Left ventricle myocardium inferior (tissue), 1 donor: ENCODE measurements around the gene TSPAN18. TPM values are rescaled to one million over a fixed set of nuclear protein-coding genes. Genes with fewer than 3 reads are reported as not detected.

Experiments
- DNase-seq: peaks from one replicate; pipeline ENCODE4 v3.0.0-alpha.2; 2020
- H3K27ac ChIP-seq: fragments of 200-600 bp; replicated peaks from 2 replicates; pipeline ENCODE4 v1.8.0; 2021
- H3K27me3 ChIP-seq: fragments of 200-600 bp; 2 replicates; pipeline ENCODE4 v1.8.0; 2021; ENCODE audit warnings: low read depth
- H3K36me3 ChIP-seq: fragments of 200-600 bp; 2 replicates; pipeline ENCODE4 v1.8.0; 2021
- H3K4me1 ChIP-seq: fragments of 200-600 bp; 2 replicates; pipeline ENCODE4 v1.8.0; 2021
- H3K4me3 ChIP-seq: fragments of 200-600 bp; 2 replicates; pipeline ENCODE4 v1.8.0; 2021; ENCODE audit warnings: mild to moderate bottlenecking, moderate library complexity
- H3K9me3 ChIP-seq: fragments of 200-600 bp; replicated peaks from 2 replicates; pipeline ENCODE4 v1.8.0; 2021
- intact Hi-C: fragments of 100-400 bp; cut with micrococcal nuclease; formaldehyde crosslinking; loops from one replicate; pipeline ENCODE4 v1.11.0; 2022
- total RNA-seq: library from RNA; stranded (reverse); fragmentation: NEBNext Ultra II Directional; extraction: Animal tissue kit (Norgen Biotek cat#: 25700); gene quantifications from one replicate; pipeline ENCODE4 v1.2.1, GENCODE V29; 2021
- TF ChIP-seq, protein P1 (sequence below): fragments of 200-600 bp; IDR thresholded peaks from 2 replicates; pipeline ENCODE4 v1.8.0; 2021; ENCODE audit warnings: antibody characterized with exemption, mild to moderate bottlenecking, borderline replicate concordance
- donor health status: DM: no; HTN: yes; CAD: no; lungs with severe emphysema.

TSPAN18 gene
- total RNA-seq, 1 donor from 2014 or later, result 129 TPM

DNA sequence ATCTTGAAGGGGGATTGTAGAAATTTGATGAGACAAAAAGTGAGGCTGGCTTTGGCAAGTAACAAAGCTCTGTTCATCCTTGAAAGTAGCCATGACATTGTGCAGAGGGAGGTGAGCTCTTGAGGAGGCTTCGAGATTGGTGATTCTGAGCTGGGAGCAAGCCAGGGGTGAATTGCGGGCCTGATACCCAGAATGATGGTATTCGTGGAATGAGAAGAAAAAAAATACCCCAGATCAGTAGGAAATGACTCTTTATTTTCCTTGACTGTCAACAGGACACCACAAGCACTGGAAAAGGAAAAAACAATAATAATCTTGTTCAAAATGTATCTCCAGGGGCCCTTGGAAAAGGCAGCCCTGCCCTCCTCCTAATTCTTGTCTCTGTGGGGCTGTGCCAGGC lies 62.7 kb downstream of the TSPAN18 start:
- peaks cover 80% of the 10 kb centered on the region for H3K4me1 ChIP-seq
- H3K27me3 ChIP-seq, result no peaks in the 10 kb centered on the region
- DNase-seq, result no peak
- no peak overlapping the region for H3K4me3 ChIP-seq
- no peak overlapping the region for H3K27ac ChIP-seq
- TF ChIP-seq, protein P1, sequence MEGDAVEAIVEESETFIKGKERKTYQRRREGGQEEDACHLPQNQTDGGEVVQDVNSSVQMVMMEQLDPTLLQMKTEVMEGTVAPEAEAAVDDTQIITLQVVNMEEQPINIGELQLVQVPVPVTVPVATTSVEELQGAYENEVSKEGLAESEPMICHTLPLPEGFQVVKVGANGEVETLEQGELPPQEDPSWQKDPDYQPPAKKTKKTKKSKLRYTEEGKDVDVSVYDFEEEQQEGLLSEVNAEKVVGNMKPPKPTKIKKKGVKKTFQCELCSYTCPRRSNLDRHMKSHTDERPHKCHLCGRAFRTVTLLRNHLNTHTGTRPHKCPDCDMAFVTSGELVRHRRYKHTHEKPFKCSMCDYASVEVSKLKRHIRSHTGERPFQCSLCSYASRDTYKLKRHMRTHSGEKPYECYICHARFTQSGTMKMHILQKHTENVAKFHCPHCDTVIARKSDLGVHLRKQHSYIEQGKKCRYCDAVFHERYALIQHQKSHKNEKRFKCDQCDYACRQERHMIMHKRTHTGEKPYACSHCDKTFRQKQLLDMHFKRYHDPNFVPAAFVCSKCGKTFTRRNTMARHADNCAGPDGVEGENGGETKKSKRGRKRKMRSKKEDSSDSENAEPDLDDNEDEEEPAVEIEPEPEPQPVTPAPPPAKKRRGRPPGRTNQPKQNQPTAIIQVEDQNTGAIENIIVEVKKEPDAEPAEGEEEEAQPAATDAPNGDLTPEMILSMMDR, result no peak
- intact Hi-C loops, result no loop called here
- H3K36me3 ChIP-seq, result no peaks in the 10 kb centered on the region
- H3K9me3 ChIP-seq, result no peaks in the 10 kb centered on the region

DNA sequence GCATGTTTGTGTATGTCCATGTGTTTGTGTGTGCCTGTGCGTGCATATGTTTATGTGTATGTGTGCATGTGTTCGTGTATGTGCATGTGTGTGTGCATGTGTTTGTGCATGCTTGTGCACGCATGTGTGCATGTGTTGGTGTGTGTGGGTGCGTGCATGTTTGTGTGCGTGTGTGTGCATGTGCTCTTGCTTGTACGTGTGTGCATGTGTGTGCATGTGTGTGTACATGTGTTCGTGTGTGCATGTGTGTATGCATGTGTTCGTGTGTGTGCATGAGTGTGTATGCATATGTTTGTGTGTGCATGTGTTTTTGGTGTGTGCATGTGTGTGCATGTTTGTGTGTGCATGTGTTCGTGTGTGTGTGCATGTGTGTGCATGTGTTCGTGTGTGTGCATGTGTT lies 63.4 kb downstream of the TSPAN18 start:
- H3K27ac ChIP-seq, result no peak overlapping the region
- no peak overlapping the region for H3K4me3 ChIP-seq
- no peaks in the 10 kb centered on the region for H3K9me3 ChIP-seq
- TF ChIP-seq, protein P1, result no peak
- intact Hi-C loops, result no loop called here
- no peak for DNase-seq
- H3K4me1 ChIP-seq, result peaks cover 73% of the 10 kb centered on the region
- H3K27me3 ChIP-seq, result no peaks in the 10 kb centered on the region
- no peaks in the 10 kb centered on the region for H3K36me3 ChIP-seq

DNA sequence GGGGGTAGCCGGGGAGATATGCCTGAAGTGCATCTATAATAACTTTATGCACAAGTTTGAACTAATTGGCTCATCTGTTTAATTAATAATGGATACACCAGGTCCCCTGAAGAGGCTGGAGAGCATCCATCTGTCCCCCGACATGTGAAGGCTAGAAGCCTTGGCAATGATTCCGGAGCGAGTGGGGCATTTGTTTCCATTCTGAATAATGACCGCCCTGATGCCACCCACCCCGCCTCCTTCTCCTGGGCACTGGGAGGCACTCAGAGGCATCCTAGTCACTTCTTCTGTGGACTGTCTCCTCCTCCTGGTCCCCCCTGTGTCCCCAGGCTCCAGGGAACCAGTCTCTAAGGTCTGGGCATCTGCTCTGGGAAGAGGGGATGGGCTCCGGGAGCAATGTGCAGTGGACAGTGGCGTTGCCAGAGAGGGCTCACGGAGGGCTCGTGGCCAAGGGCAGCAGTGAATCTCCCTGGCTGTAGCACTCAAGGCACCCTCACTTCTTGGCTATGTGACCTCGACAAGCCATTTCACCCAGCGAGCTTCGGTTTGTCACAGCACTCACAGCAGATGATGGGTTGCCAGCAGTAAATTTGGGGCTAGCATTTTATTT lies 64.7 kb downstream of the TSPAN18 start:
- peaks cover 61% of the 10 kb centered on the region for H3K4me1 ChIP-seq
- no peaks in the 10 kb centered on the region for H3K36me3 ChIP-seq
- no peaks in the 10 kb centered on the region for H3K9me3 ChIP-seq
- intact Hi-C loops, result no loop called here
- H3K4me3 ChIP-seq, result no peak overlapping the region
- no peak overlapping the region for H3K27ac ChIP-seq
- TF ChIP-seq, protein P1, result no peak
- DNase-seq, result no peak
- no peaks in the 10 kb centered on the region for H3K27me3 ChIP-seq

DNA sequence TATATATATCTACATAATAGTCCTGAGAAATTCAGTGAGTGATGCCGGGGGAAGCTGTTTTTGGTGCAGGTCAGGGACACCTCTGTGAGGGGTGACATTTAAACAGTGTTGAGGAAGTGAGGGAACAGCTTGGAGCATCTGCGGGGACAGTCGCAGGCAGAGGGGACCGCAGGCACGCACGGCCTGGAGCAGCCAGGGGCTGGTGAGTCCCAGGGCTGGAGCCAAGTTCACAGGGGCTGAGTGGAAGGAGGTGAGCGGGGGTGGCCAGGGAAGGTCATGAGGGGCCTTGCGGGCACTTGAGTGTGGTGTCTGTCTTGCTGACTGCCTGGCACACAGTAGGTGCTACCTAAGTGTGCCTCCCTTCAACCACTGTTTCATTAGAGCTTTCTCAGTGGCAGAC lies 65.4 kb downstream of the TSPAN18 start:
- Histone ChIP-seq H3K27me3 (no peaks in the 10 kb centered on the region), H3K27ac (no peak overlapping the region), H3K4me1 (peaks cover 56% of the 10 kb centered on the region), H3K36me3 (no peaks in the 10 kb centered on the region), H3K4me3 (no peak overlapping the region), H3K9me3 (no peaks in the 10 kb centered on the region)
- TF ChIP-seq, protein P1, result no peak
- intact Hi-C loops, result no loop called here
- no peak for DNase-seq

DNA sequence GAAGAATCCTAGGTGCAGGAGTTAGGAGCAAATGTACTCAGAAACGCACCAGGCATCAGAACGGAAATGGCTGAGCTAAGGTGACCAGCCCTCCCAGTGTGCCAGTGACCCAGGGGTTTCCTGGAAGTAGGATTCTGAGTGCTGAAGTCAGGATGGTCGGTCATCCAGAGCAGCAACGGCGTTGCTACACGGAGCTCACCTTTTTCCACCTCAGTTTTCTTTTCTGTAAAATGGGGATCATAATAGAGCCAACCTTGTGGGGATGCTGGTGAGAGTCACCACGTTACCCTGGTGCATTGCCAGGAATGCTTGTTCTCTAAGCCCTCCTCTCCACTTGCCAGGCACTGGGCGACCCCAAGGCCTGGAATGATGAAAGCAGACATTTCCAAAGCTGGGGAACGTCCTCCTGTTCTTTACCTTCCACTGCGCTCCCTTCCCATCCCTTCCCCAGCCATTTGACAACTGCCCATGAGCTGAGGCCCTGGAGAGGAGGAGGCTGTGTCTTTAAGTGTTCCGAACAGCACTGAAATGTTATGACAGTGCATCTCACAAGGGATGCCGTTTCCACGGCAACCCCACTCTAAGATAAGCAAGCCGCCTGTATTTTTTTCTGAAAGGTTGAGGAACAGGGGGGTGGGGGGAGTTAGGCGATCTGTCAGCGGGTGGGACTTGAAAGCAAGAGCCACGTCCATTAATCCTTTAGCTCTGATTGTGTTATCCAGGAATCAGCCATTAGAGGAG lies 66.8 kb downstream of the TSPAN18 start:
- Histone ChIP-seq H3K27me3 (no peaks in the 10 kb centered on the region), H3K9me3 (no peaks in the 10 kb centered on the region), H3K36me3 (no peaks in the 10 kb centered on the region), H3K4me1 (peaks cover 59% of the 10 kb centered on the region), H3K4me3 (no peak overlapping the region), H3K27ac (no peak overlapping the region)
- TF ChIP-seq, protein P1, result no peak
- DNase-seq, result no peak
- intact Hi-C loops, result no loop called here
